B cell (primary cell): ENCODE measurements around the gene FGF18.

Source experiments
- CTCF ChIP-seq: fragments of 200-600 bp; IDR thresholded peaks from one replicate; pipeline ENCODE4 v1.8.0; 2022; ENCODE audit warnings: antibody characterized with exemption, mild to moderate bottlenecking
- EZH2 ChIP-seq: IDR thresholded peaks from 2 replicates; pipeline ENCODE4 v1.6.1; 2012; ENCODE audit warnings: borderline replicate concordance, low read depth, mild to moderate bottlenecking, moderate library complexity, low read length; ENCODE audit not compliant: insufficient read depth, poor library complexity, severe bottlenecking

DNA sequence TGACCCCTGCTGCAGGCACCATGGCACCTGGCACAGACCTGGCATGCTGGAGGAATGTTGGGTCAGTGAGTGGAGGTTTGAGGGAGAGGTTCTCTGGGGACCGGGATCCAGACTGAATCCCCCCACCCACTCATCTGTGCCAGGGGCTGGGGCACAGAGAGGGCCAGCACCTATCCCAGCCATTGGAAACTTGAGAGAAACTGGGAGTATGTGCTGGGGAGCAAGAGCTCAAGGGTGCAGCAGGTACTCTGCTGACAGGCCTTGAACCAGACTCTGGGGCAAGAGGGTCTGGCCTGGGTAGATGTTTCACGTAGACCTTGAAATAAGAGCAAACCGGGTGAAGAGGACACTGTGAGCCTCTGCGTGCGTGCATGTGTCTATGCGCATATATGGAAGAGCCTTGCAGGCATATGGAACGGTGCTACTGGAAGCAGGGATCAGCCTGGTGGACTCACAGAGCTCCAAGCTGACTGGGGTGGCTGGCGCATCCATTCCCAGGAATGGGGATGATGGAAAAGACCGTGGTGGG is 8.8 kb downstream of the FGF18 start:
- no peak for TF ChIP-seq CTCF
- TF ChIP-seq EZH2: no peak
